Neural progenitor cell (in vitro differentiated cells): Measurements from ENCODE around the gene ARSK. TPM values are rescaled to one million over a fixed set of nuclear protein-coding genes. Genes with fewer than 3 reads are reported as not detected.

Experiments used
- DNase-seq: peaks from one replicate; pipeline ENCODE4 v3.0.0-alpha.2; 2016; ENCODE audit warnings: low spot score
- H2AFZ ChIP-seq: fragments of 200-600 bp; sonication (generic); replicated peaks from 2 replicates; pipeline ENCODE4 v1.6.1; 2016; ENCODE audit warnings: antibody characterized with exemption
- H3F3A ChIP-seq: fragments of 200-600 bp; sonication (generic); 2 replicates; pipeline ENCODE4 v1.6.1; 2016; ENCODE audit warnings: antibody characterized with exemption, low read depth
- H3K27ac ChIP-seq: fragments of 200-600 bp; sonication (generic); 2 replicates; pipeline ENCODE4 v1.5.1; 2016; ENCODE audit warnings: mild to moderate bottlenecking
- H3K27me3 ChIP-seq: fragments of 200-600 bp; sonication (generic); 2 replicates; pipeline ENCODE4 v1.6.1; 2016; ENCODE audit warnings: mild to moderate bottlenecking, moderate library complexity
- H3K36me3 ChIP-seq: fragments of 200-600 bp; sonication (generic); 2 replicates; pipeline ENCODE4 v1.5.1; 2016
- H3K4me1 ChIP-seq: fragments of 200-600 bp; sonication (generic); 2 replicates; pipeline ENCODE4 v1.6.1; 2016; ENCODE audit warnings: mixed run types
- H3K4me2 ChIP-seq: fragments of 200-600 bp; sonication (generic); 2 replicates; pipeline ENCODE4 v1.6.1; 2016
- H3K4me3 ChIP-seq: fragments of 200-600 bp; sonication (generic); 2 replicates; pipeline ENCODE4 v1.5.1; 2016
- H3K79me2 ChIP-seq: fragments of 200-600 bp; sonication (generic); 2 replicates; pipeline ENCODE4 v1.6.1; 2016; ENCODE audit warnings: low read depth
- H3K9ac ChIP-seq: fragments of 200-600 bp; sonication (generic); 2 replicates; pipeline ENCODE4 v1.6.1; 2016
- H3K9me3 ChIP-seq: fragments of 200-600 bp; sonication (generic); 2 replicates; pipeline ENCODE4 v1.5.1; 2016; ENCODE audit warnings: low read depth
- H4K20me1 ChIP-seq: fragments of 200-600 bp; sonication (generic); 2 replicates; pipeline ENCODE4 v1.6.1; 2016; ENCODE audit warnings: low read depth
- H3K27ac Mint-ChIP-seq: 3 replicates; pipeline ENCODE4 v1.8.0; 2021; ENCODE audit warnings: mixed read lengths
- H3K27me3 Mint-ChIP-seq: 2 replicates; pipeline ENCODE4 v1.8.0; 2022; ENCODE audit warnings: low read depth, mild to moderate bottlenecking, inconsistent platforms, moderate library complexity, mixed read lengths; ENCODE audit not compliant: insufficient read depth
- H3K36me3 Mint-ChIP-seq: 3 replicates; pipeline ENCODE4 v1.8.0; 2021; ENCODE audit warnings: mixed read lengths
- H3K4me1 Mint-ChIP-seq: 3 replicates; pipeline ENCODE4 v1.8.0; 2021; ENCODE audit warnings: mixed read lengths
- H3K4me3 Mint-ChIP-seq: 3 replicates; pipeline ENCODE4 v1.8.0; 2021; ENCODE audit warnings: mild to moderate bottlenecking, moderate library complexity, mixed read lengths
- H3K9me3 Mint-ChIP-seq: 3 replicates; pipeline ENCODE4 v1.8.0; 2020; ENCODE audit warnings: mixed read lengths
- CTCF ChIP-seq: fragments of 200-600 bp; sonication (generic); IDR thresholded peaks from 2 replicates; pipeline ENCODE4 v1.5.1; 2017; ENCODE audit warnings: antibody characterized with exemption, mild to moderate bottlenecking
- EZH2 ChIP-seq: fragments of 200-600 bp; sonication (generic); IDR thresholded peaks from 2 replicates; pipeline ENCODE4 v1.6.1; 2017; ENCODE audit warnings: antibody characterized with exemption, mild to moderate bottlenecking, moderate library complexity
- EZH2phosphoT487 ChIP-seq: fragments of 200-600 bp; sonication (generic); IDR thresholded peaks from 2 replicates; pipeline ENCODE4 v1.6.1; 2017; ENCODE audit warnings: antibody characterized with exemption
- total RNA-seq: library from RNA; depleted of rRNA; stranded (reverse); fragments of >200 nt; gene quantifications from 2 replicates; pipeline ENCODE4 v1.2.3, GENCODE V29; 2015; ENCODE audit warnings: low replicate concordance

Gene ARSK
- total RNA-seq, 1 donor from 2014 or later = 21.3 TPM

GRCh38 chr5:95518417-95518816 lies 36.5 kb upstream of the ARSK start:
- Histone ChIP-seq H3K4me1 (no peaks in the 10 kb centered on the region), H3F3A (no peaks in the 10 kb centered on the region), H2AFZ (no peak overlapping the region), H3K79me2 (no peaks in the 10 kb centered on the region), H4K20me1 (no peaks in the 10 kb centered on the region), H3K9me3 (no peaks in the 10 kb centered on the region), H3K36me3 (peaks cover 47% of the 10 kb centered on the region), H3K4me2 (no peak overlapping the region), H3K27ac (no peak overlapping the region), H3K4me3 (no peak overlapping the region), H3K9ac (no peak overlapping the region), H3K27me3 (no peaks in the 10 kb centered on the region)
- H3K9me3 Mint-ChIP-seq = no peaks in the 10 kb centered on the region
- no peak for DNase-seq
- H3K4me1 Mint-ChIP-seq = no peaks in the 10 kb centered on the region
- H3K27me3 Mint-ChIP-seq = no peaks in the 10 kb centered on the region
- no peak overlapping the region for H3K4me3 Mint-ChIP-seq
- H3K36me3 Mint-ChIP-seq = peaks cover 12% of the 10 kb centered on the region
- no peak overlapping the region for H3K27ac Mint-ChIP-seq
- TF ChIP-seq EZH2 (no peak), EZH2phosphoT487 (no peak), CTCF (no peak)

GRCh38 chr5:95519151-95519550 lies 35.8 kb upstream of the ARSK start:
- TF ChIP-seq CTCF (no peak), EZH2phosphoT487 (no peak), EZH2 (no peak)
- no peaks in the 10 kb centered on the region for H3K4me1 Mint-ChIP-seq
- Histone ChIP-seq H3K27ac (no peak overlapping the region), H4K20me1 (no peaks in the 10 kb centered on the region), H3K36me3 (peaks cover 41% of the 10 kb centered on the region), H3K9me3 (no peaks in the 10 kb centered on the region), H3F3A (no peaks in the 10 kb centered on the region), H3K79me2 (no peaks in the 10 kb centered on the region), H2AFZ (no peak overlapping the region), H3K4me3 (no peak overlapping the region), H3K9ac (no peak overlapping the region), H3K4me2 (no peak overlapping the region), H3K4me1 (no peaks in the 10 kb centered on the region), H3K27me3 (no peaks in the 10 kb centered on the region)
- no peaks in the 10 kb centered on the region for H3K27me3 Mint-ChIP-seq
- peaks cover 12% of the 10 kb centered on the region for H3K36me3 Mint-ChIP-seq
- no peak overlapping the region for H3K4me3 Mint-ChIP-seq
- H3K27ac Mint-ChIP-seq = no peak overlapping the region
- no peak for DNase-seq
- H3K9me3 Mint-ChIP-seq = no peaks in the 10 kb centered on the region

- Mint-ChIP-seq H3K4me1 (no peaks in the 10 kb centered on the region), H3K4me3 (no peak overlapping the region), H3K27me3 (no peaks in the 10 kb centered on the region), H3K9me3 (no peaks in the 10 kb centered on the region), H3K27ac (no peak overlapping the region), H3K36me3 (peaks cover 12% of the 10 kb centered on the region)
- Histone ChIP-seq H3K27me3 (no peaks in the 10 kb centered on the region), H3K4me2 (no peak overlapping the region), H3K27ac (no peak overlapping the region), H3F3A (no peaks in the 10 kb centered on the region), H3K4me3 (no peak overlapping the region), H3K36me3 (peaks cover 37% of the 10 kb centered on the region), H2AFZ (no peak overlapping the region), H3K9me3 (no peaks in the 10 kb centered on the region), H3K4me1 (no peaks in the 10 kb centered on the region), H4K20me1 (no peaks in the 10 kb centered on the region), H3K79me2 (no peaks in the 10 kb centered on the region), H3K9ac (no peak overlapping the region)
- TF ChIP-seq EZH2phosphoT487 (no peak), CTCF (no peak), EZH2 (no peak)
- no peak for DNase-seq
These were observed 35.2 kb upstream of the ARSK start for GRCh38 chr5:95519681-95520080.

GRCh38 chr5:95520206-95520605 lies 34.7 kb upstream of the ARSK start:
- Mint-ChIP-seq H3K4me1 (no peaks in the 10 kb centered on the region), H3K4me3 (no peak overlapping the region), H3K27me3 (no peaks in the 10 kb centered on the region), H3K9me3 (no peaks in the 10 kb centered on the region), H3K36me3 (peaks cover 10% of the 10 kb centered on the region), H3K27ac (no peak overlapping the region)
- Histone ChIP-seq H3K9me3 (no peaks in the 10 kb centered on the region), H3K27me3 (no peaks in the 10 kb centered on the region), H3K79me2 (no peaks in the 10 kb centered on the region), H3K36me3 (peaks cover 37% of the 10 kb centered on the region), H3F3A (no peaks in the 10 kb centered on the region), H3K27ac (no peak overlapping the region), H2AFZ (no peak overlapping the region), H3K4me2 (no peak overlapping the region), H4K20me1 (no peaks in the 10 kb centered on the region), H3K9ac (no peak overlapping the region), H3K4me3 (no peak overlapping the region), H3K4me1 (no peaks in the 10 kb centered on the region)
- TF ChIP-seq EZH2 (no peak), CTCF (no peak), EZH2phosphoT487 (no peak)
- no peak for DNase-seq
